GM19240 (cell line): ENCODE measurements around the gene ASB6.
"Not testable (repeated sequence)": the region's sequence is repeated elsewhere in the genome, so short reads cannot be mapped to it uniquely, and the experiment has no call there.

Source experiments
- DNase-seq: peaks from one replicate; pipeline ENCODE4 v3.0.0; 2011; ENCODE audit warnings: low spot score; ENCODE audit not compliant: insufficient read length

ASB6 gene

DNA sequence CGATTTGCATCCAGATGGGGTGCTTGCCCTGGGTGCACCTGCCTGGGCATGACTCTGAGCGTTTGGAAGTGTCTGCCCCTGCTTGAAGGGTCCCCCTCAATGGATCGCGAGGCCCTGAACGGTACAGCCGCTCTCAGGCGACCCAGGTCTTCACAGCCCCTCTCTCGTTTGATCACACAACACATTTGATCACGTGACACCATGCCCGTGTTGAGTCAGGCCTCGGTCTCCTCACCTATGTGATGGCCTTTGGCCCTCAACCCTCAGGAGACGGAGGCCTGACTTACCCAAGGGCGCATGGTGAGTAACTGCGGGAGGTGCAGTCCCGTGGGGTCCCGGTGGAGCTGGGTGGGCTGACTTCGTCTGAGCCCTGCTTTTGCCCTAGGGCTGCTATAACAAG, 3.0 kb upstream of the ASB6 start:
- DNase-seq: no peak

DNA sequence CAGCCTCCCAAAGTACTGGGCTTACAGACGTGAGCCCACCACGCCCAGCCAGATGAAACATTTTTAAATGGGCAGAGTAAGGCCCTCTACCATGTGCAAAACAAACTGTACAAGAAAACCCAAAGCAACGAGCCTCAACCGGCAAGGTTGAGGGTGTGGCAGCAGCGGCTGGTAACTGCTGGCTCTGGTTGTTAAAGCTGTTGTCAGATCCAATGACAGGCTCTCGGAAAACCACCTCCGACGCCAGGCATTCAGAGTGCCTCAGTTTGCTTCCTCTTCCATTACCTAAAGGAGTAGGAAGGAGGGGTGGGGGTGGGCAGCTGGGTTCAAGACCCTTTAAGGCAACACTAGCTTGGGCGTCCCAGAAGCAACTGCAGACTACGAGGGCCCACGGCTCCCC, 2.4 kb upstream of the ASB6 start:
- no peak for DNase-seq

DNA sequence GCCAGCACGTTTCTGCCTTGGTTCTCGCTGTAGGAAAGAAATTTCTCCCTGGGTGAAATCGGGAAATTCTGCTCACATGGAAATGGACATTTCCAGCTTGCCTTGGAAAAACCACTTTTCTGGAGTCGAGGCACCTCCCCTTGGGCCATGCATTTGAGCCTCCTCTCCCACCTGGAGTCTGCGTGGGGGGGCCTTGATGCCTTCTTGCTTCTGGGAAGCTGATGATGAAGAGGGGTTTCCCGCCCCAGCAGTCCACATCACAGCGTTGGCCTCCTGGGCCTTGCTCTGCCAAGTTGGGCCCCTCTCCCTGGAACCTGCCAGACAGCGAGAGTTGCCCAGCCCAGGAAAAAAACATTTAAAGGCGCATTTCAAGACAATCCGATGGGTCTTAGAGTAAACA, 1.8 kb upstream of the ASB6 start:
- DNase-seq: no peak

DNA sequence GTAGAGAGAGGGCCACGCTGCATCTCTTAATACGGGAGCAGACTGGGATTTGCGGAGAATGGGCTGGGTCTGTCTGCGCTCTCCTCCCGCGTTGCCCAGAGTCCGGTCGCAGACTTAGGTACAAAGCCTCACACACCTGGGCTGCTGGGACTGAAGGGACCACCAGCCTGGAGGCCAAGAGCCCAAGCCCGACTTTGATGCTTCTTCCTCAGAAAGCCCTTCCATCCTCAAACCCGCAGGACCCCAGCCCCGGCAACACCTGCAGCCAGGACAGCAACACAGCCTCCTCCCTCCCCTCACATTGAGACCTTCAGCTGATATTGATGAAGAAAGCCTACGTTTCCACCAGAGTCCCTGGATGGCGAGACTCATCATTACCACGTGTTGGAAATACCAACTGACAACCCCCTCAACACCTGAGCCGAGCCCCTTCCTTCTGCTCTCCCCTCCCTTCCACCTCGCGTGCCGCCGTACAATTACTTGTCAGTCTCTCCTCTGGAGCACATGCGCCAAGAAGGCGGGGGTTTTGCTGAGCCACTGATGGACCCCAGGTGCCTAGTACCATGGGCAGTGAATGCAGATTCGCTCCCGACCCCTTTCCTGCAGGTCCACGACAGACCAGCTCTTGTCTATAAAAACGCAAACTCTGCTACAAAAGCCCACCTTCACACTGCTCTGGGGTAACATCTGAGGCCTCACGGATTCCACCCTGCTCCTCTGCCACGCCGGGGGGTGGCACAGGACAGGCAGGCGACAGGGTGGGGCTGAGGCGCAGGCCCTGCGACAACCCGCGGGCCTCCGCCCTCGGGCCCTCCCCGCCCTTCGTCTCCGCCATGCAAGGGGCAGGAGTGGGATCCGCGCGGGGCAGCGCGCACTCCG, 841 bp downstream of the ASB6 start:
- no peak for DNase-seq

DNA sequence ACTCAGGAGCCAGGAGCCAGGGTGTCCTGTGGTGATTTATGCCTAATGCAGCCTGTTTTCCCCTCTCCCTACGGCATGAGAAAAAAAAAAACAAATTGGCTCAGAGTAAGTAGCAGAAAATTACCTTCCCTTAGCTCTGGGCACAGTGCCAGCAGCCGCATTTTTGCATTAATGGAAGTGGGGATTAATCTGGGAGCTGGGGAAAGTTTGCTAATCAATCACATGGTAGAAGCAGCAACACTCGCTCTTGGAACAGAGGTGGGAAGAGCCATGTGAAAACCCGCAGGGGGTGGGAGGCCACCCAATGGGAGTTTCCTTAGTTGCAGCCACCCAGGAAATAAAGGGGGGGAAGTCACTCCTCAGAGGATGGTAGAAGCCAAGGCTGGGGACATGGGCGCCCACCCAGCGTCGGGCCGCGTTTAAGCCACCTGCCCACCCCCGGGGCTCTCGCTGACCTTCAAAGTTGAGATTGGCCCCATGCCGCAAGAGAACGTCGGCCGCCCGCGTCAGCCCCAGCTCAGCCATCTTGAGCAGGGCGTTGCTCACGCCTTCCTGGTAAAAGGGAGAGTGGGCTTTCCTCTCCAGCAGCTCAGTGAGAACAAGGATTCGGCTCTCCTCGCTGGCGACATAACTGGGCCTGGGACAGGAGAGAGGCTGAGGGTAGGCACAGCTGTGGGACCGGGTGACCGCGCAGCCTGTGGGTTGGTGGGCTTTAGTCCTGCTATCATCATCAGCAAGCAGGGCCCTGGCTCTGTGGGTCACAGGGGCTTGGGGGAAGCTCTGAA, 1.7 kb downstream of the ASB6 start:
- DNase-seq: no peak

DNA sequence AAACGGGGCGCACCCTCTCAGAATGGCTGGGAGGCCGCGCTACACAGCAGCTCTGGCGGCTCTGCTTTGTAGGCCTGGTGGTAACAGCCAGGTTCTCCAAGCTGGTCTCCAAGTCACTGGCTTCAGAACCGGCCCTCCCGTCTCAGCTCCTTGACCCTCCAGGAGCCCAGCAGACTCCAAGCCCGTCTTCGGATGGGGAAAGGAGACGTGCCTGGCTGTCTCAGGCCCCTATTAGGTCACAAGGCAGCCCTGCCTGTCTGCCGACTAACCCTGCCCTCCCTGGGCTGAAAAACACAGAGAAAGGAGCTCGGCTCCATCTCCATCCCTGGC, 2.2 kb downstream of the ASB6 start:
- DNase-seq: no peak

DNA sequence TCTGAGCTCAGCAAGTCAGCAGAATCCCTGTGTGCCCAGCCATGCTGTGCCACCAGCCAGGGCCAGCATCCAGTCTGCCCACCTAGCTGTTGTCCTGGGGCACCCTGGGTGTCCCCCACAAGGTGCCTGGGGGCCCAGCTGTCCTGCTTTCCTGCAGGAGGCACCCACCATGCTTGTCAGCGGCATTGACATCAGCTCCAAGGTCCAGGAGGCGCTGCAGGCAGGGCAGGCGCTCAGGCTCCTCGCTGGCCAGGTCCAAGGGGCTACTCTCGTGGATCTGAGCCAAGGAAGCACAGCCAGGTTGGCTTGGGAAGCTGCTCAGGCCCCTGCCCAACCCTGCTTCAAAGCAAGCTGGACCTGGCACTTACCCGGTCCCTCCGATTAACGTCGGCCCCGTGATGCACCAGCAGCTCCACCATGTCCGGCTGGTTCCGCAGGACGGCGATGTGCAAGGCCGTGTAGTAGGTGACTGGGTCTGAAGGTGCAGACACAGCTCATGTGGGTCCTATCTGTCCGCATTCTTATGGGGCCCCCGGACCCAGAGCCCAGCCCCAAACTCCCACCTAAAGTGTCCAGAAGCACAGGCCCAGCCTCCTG, 2.8 kb downstream of the ASB6 start:
- DNase-seq: no peak

DNA sequence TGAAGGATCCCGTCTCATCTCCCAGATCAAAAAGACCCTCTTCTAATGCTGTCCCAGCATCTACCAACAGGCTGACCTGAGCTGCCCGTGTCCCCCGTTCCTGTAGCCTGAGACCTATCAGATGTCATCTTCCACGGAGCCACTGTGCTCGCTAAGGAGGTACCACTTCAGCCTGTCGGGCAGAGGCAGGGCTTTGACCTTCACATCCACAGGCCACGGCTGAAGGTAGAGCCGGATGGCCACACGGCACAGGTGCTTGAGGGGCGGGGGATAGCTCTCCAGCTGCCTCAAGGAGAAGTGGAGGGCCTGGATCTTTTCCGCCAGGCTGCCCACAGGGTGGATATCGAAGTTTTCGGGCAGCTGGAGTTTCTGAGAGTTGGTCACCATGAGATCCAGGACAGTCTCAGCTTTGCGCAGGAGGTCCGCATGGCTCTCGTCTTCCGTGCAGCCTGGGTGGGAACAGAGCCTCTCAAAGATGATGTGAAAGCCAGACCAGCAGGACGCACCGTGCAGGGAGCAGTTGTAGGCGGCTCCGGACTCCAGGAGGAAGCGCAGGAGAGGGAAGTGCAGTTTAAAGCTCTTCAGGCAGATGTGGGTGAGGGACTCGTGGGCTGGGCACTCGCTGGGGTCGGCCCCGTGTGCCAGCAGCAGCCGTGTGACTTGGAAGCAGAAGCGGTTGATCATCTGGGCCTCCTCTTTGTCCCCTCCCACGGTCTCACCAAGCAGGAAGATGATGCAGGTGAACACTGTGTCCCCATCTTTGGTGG, 4.1 kb downstream of the ASB6 start:
- no peak for DNase-seq

DNA sequence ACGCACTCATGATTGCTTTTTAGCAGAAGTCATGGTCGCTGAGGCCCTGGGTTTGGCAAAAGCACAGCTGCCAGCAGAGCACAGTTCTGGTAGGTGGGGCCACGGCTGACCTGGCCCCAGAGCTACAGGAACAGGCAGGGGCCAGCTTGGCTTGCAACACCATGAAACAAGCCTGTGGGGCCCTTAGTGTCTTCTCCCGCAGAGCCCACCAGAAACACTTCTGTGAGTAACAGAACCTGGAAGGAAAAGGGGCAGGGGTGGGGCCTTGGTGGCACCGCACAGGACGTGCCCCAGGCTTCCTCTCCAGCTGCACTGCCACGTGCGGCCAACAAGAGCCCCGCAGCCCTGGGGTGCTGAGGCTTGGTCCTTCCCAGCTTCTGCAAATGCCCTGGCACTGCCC, 4.8 kb downstream of the ASB6 start:
- no peak for DNase-seq

DNA sequence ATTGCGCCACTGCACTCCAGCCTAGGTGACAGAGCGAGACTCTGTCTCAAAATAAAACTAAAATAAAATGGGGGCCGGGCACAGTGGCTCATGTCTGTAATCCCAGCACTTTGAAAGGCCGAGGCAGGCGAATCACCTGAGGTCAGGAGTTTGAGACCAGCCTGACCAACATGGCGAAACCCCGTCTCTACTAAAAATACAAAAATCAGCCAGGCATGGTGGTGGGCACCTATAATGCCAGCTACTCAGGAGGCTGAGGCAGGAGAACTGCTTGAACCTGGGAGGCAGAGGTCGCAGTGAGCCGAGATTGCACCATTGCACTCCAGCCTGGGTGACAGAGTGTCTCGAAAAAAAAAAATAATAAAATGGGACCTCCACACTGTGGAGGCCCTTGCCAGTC, 5.6 kb downstream of the ASB6 start:
- not testable (repeated sequence) for DNase-seq

DNA sequence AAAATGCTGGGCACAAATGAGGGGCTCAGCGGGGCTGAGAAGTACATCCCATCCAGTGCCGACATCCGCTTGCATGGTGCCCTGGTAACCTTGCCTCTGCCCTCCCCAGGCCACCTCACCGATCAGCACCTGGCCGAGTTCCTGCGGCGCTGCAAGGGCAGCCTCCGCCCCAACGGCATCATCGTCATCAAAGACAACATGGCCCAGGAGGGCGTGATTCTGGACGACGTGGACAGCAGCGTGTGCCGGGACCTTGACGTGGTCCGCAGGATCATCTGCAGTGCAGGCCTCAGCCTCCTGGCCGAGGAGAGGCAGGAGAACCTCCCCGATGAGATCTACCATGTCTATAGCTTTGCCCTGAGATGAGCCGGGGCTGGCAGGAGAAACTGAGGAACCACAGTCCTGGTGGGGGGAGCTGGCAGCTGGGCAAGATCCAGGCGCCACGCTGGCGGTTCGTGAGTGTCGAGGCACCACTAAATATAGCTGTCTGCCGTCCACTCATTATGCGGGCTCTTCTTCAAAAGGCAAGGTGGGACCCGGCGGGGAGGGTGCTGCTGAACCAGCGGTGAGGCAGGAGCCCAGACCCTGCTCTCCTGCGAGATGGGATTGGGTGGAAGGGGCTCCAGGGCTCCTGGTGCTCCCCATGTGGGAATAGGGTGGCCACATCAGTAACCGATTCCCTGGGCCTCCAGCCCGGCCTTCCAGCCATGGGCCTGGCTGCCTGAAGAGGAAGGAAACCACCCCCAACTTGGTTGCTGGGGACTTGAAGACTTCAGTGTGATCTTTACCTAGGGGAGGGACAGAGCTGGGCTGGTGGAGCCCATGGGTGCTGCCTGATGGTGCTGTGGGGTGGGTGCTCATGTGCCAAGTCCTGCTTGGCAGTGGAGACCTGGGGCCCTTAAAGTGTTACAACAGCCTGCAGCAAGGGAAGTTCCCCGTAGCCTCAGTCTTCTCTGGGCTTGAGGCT, 6.6 kb downstream of the ASB6 start:
- no peak for DNase-seq

DNA sequence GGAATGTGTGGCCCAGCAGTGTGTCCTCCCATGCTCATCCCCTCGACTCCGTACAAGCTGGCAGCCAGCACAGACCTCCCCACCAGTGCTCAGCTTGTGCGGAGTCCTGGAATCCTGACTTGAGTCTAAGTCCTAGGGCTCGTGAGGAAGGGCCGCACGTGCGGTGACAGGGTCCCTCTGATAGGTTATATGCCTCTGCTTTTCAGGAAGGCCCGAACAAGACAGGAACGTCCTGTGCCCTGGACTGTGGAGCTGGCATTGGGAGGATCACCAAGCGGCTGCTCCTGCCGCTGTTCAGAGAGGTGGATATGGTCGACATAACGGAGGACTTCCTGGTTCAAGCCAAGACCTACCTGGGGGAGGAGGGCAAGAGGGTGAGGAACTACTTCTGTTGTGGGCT, 8.1 kb downstream of the ASB6 start:
- no peak for DNase-seq

DNA sequence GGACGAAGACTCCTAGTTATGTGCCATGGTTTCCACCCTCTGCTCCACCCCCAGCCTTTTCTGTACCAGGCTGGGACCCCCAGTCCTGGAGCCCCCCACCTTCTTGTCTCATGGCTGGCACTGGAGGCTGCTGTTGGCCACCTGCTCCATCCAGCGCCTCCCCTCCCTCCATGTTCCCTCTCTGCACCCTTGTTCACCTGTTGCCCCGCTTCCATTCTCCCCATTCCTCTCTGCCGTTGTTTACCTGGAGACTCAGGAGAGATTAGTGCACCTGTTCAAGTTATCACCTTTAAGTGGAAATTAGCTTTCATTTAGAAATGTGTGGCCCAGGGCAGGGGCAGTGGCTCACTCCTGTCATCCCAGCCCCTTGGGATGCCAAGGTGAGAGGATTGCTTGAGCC, 8.7 kb downstream of the ASB6 start:
- no peak for DNase-seq

DNA sequence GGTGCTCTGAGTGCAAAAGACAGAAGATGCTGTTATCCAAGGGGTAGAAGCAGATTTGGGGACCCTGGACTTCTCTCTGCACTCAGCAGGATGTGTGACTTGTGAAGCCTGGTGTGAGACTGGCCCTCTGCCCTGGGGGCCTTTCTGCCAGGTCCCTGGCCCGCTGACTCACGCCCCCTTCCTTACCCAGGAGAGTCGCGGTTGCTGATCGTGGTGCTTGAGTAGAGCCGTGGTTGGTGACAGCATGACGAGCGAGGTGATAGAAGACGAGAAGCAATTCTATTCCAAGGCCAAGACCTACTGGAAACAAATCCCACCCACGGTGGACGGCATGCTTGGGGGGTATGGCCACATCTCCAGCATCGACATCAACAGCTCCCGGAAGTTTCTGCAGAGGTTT, 9.5 kb downstream of the ASB6 start:
- no peak for DNase-seq

DNA sequence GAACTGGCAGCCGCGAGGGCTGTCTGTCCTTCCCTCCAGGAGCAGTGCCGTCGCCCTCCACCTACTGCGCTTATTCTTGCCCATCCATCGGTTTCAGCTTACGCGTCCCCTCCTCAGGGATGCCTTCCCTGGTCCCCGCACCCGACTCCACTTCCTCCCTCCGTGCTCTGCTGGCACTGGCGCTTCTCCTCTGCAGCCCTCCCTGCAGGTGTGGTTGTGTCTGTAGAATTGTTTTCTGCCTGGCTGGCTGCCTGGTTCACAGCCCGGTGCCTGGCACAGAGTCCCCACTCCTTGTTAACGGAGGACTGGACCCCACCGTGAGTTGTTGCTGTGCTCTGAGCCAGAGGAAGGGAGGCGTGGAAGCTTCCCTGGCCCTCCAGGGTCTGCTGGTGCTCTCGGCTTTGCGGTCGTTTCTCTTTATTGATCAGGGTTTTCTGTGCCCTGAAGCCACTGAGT, 10.2 kb downstream of the ASB6 start:
- no peak for DNase-seq

DNA sequence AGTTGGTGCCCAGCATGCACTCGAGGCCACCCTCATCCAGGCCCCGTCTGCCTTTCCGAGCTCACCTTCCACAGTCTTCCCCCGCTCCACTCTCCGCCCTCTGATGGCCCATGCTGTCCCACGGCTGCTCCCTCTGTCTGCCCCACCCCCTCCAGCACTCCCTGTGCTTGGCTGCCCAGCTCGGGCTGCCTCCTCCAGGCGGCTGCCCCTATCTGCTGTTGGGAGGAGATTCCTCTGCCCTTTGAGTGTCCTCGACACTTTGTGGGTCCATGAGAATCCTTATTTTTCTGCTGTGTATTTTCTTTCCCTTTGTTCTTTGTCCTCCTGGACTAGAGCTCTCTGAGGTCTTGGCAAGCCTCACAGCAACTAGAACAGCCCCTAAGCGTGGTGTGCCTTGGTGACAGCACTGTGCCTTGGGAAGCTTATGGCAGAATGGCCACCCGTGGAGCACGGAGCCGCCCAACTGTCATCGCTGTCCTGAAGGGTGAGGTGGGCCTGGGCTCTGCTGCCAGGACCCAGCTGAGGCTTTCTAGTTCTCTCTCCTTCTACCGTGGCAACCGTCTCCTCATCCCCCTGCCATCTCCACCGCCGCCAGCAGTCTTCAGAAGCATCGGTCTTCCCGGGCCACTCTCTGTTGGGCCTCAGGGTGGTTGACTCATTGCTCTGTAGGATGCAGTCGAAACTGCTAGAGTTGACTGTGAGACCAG, 10.8 kb downstream of the ASB6 start:
- DNase-seq: no peak

DNA sequence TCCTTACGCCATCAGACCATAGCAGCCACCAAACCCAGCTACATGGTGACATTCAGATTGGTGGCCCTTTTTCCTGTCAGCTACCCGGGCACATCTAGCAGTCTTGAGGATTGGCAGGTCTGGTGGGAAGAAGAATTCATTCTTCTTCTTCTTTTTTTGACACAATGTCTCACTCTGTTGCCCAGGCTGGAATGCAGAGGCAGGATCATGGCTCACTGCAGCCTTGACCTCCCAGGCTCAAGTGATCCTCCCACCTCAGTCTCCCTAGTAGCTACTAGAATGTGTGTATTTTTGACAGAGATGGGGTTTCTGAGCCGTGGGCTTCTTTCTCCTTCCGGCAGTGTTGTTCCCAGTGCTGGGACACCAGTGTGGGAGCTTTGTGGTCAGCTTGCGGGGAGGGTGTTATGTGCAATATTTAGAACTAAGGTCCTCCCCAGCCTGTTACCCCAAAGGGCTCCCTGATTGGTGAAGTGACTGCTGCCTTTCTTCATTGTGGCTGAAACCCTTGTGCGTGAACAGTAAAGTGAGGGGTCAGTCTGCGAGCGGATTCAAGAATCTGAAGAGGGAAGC, 12.6 kb downstream of the ASB6 start:
- no peak for DNase-seq

DNA sequence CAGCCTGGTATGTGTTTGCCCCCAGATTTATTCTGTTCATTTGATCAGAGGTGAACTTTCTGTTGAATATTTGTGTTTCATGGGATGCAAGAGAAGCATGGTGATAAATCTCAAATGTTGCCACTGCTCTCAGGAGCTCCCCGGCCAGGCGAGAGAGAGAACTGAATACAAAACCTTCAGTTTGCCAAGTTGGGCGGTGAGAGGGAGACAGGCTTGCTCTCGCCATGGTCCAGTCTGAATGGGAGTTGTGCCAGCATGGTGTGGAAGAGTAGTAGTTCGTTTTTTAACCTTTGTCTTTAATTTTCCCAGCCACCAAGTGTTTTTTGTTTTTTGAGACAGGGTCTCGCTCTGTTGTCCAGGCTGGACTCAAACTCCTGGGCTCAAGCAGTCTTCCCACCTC, 13.2 kb downstream of the ASB6 start:
- no peak for DNase-seq
